GM21360 (cell line): ENCODE data around the gene EIF2B2.

Experiments
- ATAC-seq: cut with Tn5 transposase; IDR thresholded peaks from one replicate; pipeline ENCODE4 v1.9.1; 2021; ENCODE audit warnings: mild to moderate bottlenecking, moderate library complexity; ENCODE audit not compliant: unreplicated experiment

EIF2B2 gene

GRCh38 chr14:75002392-75003249 is at the start of gene EIF2B2:
TSS of gene EIF2B2 (plus strand) at chr14:75002921. CDS start at chr14:75002991, 70 bp downstream.
- peak; percentile 94 for ATAC-seq

GRCh38 chr14:74953686-74954085 is 49.0 kb upstream of the EIF2B2 start:
- no peak for ATAC-seq

- ATAC-seq: no peak
These were observed 48.3 kb upstream of the EIF2B2 start for GRCh38 chr14:74954232-74954946.

GRCh38 chr14:74954947-74955228 is 47.8 kb upstream of the EIF2B2 start:
- ATAC-seq: no peak

- no peak for ATAC-seq
These were observed 47.3 kb upstream of the EIF2B2 start, which contains the start of gene PGF for GRCh38 chr14:74955229-74956026. TSS of gene PGF (minus strand) at chr14:74955597. CDS start at chr14:74955242, 355 bp downstream.

GRCh38 chr14:74956027-74956279 is 46.8 kb upstream of the EIF2B2 start:
- ATAC-seq: no peak

- no peak for ATAC-seq
These were observed 46.2 kb upstream of the EIF2B2 start for GRCh38 chr14:74956280-74957072.

GRCh38 chr14:74959596-74960180 is 43.0 kb upstream of the EIF2B2 start:
- no peak for ATAC-seq

GRCh38 chr14:74960736-74961135 is 42.0 kb upstream of the EIF2B2 start:
- no peak for ATAC-seq

- ATAC-seq: no peak
These were observed 41.3 kb upstream of the EIF2B2 start for GRCh38 chr14:74961238-74961911.

- no peak for ATAC-seq
These were observed 40.7 kb upstream of the EIF2B2 start for GRCh38 chr14:74962046-74962445.

- no peak for ATAC-seq
These were observed 40.2 kb upstream of the EIF2B2 start for GRCh38 chr14:74962493-74962892.

- ATAC-seq: no peak
These were observed 39.5 kb upstream of the EIF2B2 start for GRCh38 chr14:74963178-74963704.

- no peak for ATAC-seq
These were observed 38.9 kb upstream of the EIF2B2 start for GRCh38 chr14:74963705-74964271.

- ATAC-seq: no peak
These were observed 37.8 kb upstream of the EIF2B2 start for GRCh38 chr14:74964787-74965485.

GRCh38 chr14:74965486-74966153 is 37.1 kb upstream of the EIF2B2 start:
- ATAC-seq: no peak

GRCh38 chr14:74968811-74969210 is 33.9 kb upstream of the EIF2B2 start:
- no peak for ATAC-seq

- ATAC-seq: no peak
These were observed 29.6 kb upstream of the EIF2B2 start for GRCh38 chr14:74973003-74973653.
